ENCODE measurements around the gene SPATA2. TPM values are rescaled to one million over a fixed set of nuclear protein-coding genes. Genes with fewer than 3 reads are reported as not detected.
A peak's percentile ranks its signal among the peaks of the same experiment; 100 is the strongest.
"Not testable (repeated sequence)": the region's sequence is repeated elsewhere in the genome, so short reads cannot be mapped to it uniquely, and the experiment has no call there.

Gene SPATA2, protein sequence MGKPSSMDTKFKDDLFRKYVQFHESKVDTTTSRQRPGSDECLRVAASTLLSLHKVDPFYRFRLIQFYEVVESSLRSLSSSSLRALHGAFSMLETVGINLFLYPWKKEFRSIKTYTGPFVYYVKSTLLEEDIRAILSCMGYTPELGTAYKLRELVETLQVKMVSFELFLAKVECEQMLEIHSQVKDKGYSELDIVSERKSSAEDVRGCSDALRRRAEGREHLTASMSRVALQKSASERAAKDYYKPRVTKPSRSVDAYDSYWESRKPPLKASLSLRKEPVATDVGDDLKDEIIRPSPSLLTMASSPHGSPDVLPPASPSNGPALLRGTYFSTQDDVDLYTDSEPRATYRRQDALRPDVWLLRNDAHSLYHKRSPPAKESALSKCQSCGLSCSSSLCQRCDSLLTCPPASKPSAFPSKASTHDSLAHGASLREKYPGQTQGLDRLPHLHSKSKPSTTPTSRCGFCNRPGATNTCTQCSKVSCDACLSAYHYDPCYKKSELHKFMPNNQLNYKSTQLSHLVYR
- total RNA-seq (1 to 10 TPM; 2.8 to 9.3 (median 6.5) TPM), polyA plus RNA-seq (1 to 10 TPM; 4.7 to 5.9 (median 4.7) TPM)
- long read RNA-seq, donor 1, full-length matches to known transcripts, result 1 of 1 reads
- long read RNA-seq, donor 1, partial matches to known transcripts, result 0 of 1 reads
- long read RNA-seq, donor 1, other reads (novel, unspliced or antisense), result 0 of 1 reads
- long read RNA-seq, donor 2, full-length matches to known transcripts, result 4 of 4 reads
- long read RNA-seq, donor 2, partial matches to known transcripts, result 0 of 4 reads
- long read RNA-seq, donor 2, other reads (novel, unspliced or antisense), result 0 of 4 reads
- long read RNA-seq, donor 3, full-length matches to known transcripts, result 1 of 1 reads
- long read RNA-seq, donor 3, partial matches to known transcripts, result 0 of 1 reads
- long read RNA-seq, donor 3, other reads (novel, unspliced or antisense), result 0 of 1 reads
- long read RNA-seq, donor 4, result 0 reads
- long read RNA-seq, donor 5, full-length matches to known transcripts, result 30 of 36 reads
- long read RNA-seq, donor 5, partial matches to known transcripts, result 2 of 36 reads
- long read RNA-seq, donor 5, other reads (novel, unspliced or antisense), result 4 of 36 reads
- long read RNA-seq, donor 6, full-length matches to known transcripts, result 4 of 5 reads
- long read RNA-seq, donor 6, partial matches to known transcripts, result 0 of 5 reads
- long read RNA-seq, donor 6, other reads (novel, unspliced or antisense), result 1 of 5 reads
- long read RNA-seq, donor 7, result 0 reads
- long read RNA-seq, donor 8, full-length matches to known transcripts, result 3 of 3 reads
- long read RNA-seq, donor 8, partial matches to known transcripts, result 0 of 3 reads
- long read RNA-seq, donor 8, other reads (novel, unspliced or antisense), result 0 of 3 reads
- long read RNA-seq, donor 9, full-length matches to known transcripts, result 3 of 3 reads
- long read RNA-seq, donor 9, partial matches to known transcripts, result 0 of 3 reads
- long read RNA-seq, donor 9, other reads (novel, unspliced or antisense), result 0 of 3 reads
- long read RNA-seq, donor 10, full-length matches to known transcripts, result 1 of 1 reads
- long read RNA-seq, donor 10, partial matches to known transcripts, result 0 of 1 reads
- long read RNA-seq, donor 10, other reads (novel, unspliced or antisense), result 0 of 1 reads

DNA sequence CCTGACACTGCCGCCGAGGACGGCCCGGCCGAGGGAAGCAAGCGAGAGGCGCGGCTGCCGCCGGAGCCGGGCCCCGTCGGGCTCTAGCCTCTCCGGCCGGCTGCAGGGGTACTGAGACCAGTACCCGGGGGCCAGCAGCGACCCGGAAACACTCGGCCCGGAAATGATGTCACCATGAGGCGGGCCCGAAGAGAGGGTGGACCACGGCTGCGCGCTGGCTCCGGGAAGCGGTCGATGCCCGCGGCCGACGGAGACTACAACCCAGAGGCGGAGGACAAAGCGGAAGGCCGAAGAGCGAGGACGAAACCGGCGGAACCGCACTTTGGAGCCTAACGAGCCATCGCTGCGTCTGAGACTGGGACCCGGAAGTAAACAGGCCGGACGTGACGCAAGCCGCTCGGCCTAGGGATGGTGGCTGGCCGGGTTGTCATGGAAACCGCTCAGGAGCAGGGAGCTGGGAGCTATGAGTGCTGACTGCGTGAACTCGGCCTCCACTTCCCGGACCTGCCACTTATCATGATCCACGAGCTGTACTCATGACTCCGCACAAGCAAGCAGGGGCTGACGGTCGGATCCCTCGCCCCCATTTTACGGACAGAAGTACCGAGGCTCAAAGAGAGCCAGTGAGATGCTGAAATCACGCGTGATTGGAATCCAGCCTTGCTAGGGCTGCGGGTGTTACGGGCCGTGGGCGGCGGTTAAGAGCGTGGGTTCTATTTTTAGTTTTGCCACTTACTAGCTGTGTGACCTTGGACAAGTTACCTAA lies at the start of gene SPATA2:
Gene SPATA2 (minus strand): TSS at position 150 of the 766 bp plus-strand sequence. CDS start 7,039 bp downstream, outside the sequence.
- peak; percentile 95 to 99 (median 99) for DNase-seq
- Histone ChIP-seq H3K4me1 (replicated peaks in 1 of 2) (peaks cover 20 to 42% of the 10 kb centered on the region in 2 donors), H3K4me3 (peak within 1 kb of the TSS; percentile 68 to 100 (median 74)), H3K27me3 (no peaks in the 10 kb centered on the region), H3K36me3 (replicated peaks in 1 of 2) (no peaks in the 10 kb centered on the region), H3K27ac (peak within 1 kb of the TSS; percentile 97 to 100 (median 99)), H3K9me3 (replicated peaks in 1 of 3) (no peaks in the 10 kb centered on the region)
- TF ChIP-seq, protein P1, sequence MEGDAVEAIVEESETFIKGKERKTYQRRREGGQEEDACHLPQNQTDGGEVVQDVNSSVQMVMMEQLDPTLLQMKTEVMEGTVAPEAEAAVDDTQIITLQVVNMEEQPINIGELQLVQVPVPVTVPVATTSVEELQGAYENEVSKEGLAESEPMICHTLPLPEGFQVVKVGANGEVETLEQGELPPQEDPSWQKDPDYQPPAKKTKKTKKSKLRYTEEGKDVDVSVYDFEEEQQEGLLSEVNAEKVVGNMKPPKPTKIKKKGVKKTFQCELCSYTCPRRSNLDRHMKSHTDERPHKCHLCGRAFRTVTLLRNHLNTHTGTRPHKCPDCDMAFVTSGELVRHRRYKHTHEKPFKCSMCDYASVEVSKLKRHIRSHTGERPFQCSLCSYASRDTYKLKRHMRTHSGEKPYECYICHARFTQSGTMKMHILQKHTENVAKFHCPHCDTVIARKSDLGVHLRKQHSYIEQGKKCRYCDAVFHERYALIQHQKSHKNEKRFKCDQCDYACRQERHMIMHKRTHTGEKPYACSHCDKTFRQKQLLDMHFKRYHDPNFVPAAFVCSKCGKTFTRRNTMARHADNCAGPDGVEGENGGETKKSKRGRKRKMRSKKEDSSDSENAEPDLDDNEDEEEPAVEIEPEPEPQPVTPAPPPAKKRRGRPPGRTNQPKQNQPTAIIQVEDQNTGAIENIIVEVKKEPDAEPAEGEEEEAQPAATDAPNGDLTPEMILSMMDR (IDR thresholded peaks at IDR 0.05), result no peak
- peak; percentile 70 to 79 for TF ChIP-seq POLR2A (IDR thresholded peaks at IDR 0.05)
- intact Hi-C loops (cut with DNase I), result no loop called here
- 0% methylated on average over 8 to 69 of the region's 69 CpGs for WGBS, 4 donors

DNA sequence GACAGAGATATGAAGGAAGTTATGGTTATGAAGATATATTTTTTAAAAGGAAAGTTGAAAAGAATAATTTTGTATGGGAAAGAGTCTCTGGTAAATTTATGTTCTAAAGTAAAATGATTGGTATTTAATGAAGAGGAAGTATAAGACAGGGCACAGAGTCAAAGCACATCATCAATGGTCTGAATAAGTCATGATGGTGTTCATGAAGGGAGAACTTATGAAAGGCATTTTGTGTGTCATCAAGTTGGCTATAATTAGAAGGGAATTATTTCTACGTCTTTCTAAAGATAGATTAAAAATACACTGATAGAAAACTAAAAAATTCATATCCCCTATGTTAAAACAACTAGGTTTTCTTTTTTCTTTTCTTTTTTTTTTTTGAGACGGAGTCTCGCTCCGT lies 46.1 kb upstream of the SPATA2 start:
- no peak overlapping the region for H3K27ac ChIP-seq
- TF ChIP-seq POLR2A (IDR thresholded peaks at IDR 0.05), result no peak
- TF ChIP-seq, protein P1 (IDR thresholded peaks at IDR 0.05), result no peak
- peaks cover 0 to 2% of the 10 kb centered on the region in 2 donors for H3K36me3 ChIP-seq (replicated peaks in 1 of 2)
- intact Hi-C loops (cut with DNase I), result no loop called here
- no peaks in the 10 kb centered on the region for H3K9me3 ChIP-seq (replicated peaks in 1 of 3)
- H3K27me3 ChIP-seq, result no peaks in the 10 kb centered on the region
- WGBS, 4 donors, result 81 to 88% (median 83%) methylated on average over 3 to 4 of the region's 4 CpGs
- peaks cover 0 to 4% of the 10 kb centered on the region in 2 donors for H3K4me1 ChIP-seq (replicated peaks in 1 of 2)
- no peak for DNase-seq
- H3K4me3 ChIP-seq, result no peak overlapping the region

DNA sequence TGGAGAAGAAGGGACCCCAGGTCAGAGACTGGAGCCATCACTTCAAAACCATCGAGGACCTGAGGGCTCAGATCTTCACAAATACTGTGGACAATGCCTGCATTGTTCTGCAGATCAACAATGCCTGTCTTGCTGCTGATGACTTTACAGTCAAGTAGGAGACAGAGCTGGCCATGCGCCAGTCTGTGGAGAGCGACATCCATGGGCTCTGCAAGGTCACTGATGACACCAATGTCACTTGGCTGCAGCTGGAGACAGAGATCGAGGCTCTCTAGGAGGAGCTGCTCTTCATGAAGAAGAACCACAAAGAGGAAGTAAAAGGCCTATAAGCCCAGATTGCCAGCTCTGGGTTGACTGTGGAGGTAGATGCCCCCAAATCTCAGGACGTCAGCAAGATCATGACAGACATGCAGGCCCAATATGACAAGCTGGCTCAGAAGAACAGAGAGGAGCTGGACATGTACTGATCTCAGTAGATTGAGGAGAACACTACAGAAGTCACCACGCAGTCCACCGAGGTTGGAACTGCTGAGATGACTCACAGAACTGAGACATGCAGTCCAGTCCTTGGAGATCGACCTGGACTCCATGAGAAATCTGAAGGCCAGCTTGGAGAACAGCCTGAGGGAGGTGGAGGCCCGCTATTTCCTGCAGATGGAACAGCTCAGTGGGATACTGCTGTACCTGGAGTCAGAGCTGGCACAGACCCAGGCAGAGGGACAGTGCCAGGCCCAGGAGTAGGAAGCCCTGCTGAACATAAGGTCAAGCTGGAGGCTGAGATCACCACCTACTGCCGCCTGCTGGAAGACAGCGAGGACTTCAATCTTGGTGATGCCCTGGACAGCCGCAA lies 42.0 kb upstream of the SPATA2 start:
- intact Hi-C loops (cut with DNase I); H3K4me3 ChIP-seq; H3K4me1 ChIP-seq (replicated peaks in 1 of 2); H3K27ac ChIP-seq; H3K27me3 ChIP-seq; H3K9me3 ChIP-seq (replicated peaks in 1 of 3): not testable (repeated sequence)
- peak; percentile 68 to 90 (median 77) for DNase-seq
- WGBS, 4 donors, result 57 to 72% (median 68%) methylated on average over 9 to 12 of the region's 12 CpGs
- H3K36me3 ChIP-seq (replicated peaks in 1 of 2), result peaks cover 0 to 41% of the 10 kb centered on the region in 2 donors

All from adrenal gland (tissue), 19 donors.